Activated CD4-positive, CD25-positive, alpha-beta regulatory T cell treated with anti-CD3 and anti-CD28 coated beads, Interleukin-2, amount 50 U/mL, for 72 hours (primary cell): ENCODE data around the gene VAV2.

Experiments
- DNase-seq: peaks from one replicate; pipeline ENCODE4 v3.0.0; 2021

VAV2 gene

DNA sequence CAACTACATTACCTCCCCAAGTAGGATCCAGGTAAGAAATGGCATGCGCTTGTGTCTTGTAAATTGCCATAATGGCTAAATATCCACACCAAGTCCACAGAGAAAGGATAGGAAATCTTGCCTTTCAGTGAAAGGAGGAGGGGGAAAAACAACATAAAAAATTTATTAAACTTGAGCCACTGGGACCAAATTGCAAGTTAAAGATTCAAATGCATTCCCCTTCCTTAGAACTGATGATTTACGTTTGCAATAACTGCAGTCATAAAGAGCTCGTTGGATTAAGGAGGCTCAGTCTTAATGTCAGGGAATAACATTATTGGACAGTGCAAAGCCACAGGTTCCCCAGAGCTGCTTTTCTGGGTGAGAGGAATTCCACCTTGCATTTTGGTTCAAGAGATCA, 161.4 kb downstream of the VAV2 start:
- DNase-seq, result no peak

DNA sequence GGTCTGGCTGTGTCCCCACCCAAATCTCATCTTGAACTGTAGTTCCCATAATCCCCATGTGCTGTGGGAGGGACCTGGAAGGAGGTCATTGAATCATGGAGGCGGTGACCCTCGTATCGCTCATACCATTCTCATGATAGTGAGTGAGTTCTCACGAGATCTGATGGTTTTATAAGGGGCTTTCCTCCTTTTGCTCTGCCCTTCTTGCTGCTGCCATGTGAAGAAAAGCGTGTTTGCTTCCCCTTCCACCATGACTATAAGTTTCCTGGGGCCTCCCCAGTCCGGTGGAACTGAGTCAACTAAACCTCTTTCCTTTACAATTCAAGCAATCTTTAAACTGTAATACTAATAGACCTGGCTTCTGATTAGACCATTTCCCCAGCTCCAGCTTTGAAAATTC, 161.8 kb downstream of the VAV2 start:
- no peak for DNase-seq

DNA sequence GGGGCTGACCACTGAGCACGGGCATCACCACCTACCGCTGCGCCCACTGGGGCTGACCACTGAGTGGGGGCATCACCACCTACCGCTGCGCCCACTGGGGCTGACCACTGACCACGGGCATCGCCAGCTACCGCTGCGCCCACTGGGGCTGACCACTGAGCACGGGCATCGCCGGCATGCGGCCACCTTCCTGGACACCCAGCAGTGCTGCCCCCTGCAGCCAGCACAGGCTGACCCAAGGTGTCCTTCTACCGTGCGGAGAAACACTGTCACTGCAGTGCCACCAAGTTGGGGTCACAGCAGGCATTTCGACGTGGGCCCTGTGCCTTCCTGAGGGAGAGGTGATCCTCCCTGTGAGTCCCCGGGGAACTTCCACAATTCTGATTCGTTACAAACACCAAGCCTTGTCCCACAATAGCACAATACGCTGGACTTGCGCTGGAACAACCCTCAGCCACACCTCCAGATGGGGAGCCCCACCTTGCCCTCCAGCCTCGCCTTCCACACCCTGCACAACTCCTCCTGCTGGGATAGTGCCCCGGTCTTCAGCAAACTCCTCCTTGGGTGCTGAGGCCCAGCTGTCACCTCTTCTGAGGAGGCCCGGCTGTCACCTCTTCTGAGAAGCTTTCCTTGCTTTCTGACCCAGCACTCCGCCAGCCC, 163.7 kb downstream of the VAV2 start:
- DNase-seq, result no peak

DNA sequence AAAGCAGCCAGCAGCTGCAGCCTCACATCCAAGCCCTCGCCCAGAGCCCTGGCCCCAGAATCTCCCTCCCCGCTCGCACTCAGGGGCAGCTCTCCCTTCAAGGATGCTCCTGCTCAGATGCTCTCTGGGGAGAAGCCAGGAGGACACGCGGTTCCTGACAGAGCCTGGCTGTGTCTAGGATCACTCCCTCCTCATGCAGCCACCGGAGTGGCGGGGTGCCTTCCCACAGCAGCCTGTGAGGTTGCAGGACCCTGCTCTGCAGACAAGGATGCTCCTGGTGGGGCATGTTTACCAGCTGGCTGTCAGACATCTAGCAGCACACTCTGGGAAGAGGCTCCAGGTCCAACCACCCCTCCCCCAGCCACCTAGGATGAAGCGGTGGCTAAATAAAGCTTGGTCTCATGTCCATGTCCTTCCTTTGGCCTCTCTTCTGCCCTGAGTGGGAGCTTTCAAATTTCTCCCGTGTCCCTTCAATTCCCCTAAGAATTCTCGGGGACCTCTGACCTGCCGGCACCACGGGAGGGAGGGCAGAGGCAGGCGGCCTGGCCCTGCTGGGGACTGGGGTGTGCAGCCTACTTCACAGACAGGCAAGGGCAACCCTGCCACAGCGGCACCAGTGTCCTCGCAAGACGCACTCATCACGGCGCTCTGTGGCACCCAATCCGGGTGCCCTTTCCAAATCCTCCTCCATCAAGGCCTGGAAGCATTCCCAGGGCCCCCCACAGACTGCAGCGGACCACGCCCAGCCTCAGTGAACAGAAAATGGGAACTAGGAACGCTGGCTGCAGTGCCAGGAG, 165.6 kb downstream of the VAV2 start:
- DNase-seq, result no peak

DNA sequence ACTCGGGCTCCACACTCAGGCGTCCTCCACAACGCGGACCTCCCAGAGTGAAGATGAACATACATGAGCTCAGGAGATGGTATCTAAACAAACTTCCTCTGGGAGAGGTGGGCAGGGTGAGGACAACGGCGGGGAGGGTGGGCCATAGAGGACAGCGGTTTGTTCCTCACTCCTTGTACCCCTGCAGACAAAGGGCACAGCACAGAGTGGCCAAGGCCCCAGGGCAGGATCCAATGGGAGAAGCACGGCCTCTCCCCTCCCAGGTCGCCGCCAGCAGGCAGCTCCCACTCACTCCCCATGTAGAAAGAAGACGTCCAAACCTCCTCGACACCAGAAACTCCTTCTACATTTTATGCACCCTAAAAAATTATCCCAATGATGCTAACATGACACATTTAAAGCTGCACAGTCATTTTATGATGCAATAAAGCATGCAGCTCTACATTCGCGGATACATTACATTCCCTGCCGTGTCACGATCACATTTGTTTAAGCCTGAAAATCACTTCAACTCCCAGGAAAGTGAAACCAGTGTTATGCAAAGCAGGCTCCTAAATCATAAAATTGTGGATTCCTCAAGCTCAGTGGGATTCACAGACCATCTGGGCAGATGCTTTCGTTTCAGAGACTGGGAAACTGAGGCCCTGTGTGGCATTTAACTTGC, 166.4 kb downstream of the VAV2 start:
- no peak for DNase-seq

DNA sequence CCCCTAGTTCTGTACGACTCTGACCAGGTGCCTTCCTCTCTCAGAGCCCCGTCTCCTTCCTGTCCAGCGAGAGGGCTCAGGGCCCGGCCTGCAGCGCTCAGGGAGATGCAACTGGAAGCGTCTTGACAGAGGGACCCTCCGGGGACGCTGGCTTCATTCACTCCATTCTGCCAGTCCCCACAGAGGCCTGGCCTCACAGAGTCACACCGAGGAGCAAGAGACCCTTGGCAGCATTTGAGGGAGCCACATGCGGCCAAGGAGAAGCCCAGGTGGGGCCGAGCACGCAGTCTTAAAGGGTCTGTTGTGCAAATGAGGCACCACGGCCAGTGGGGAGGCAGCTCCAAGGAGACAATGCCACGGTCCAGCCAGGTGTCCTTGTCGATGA, 167.3 kb downstream of the VAV2 start:
- DNase-seq, result no peak

DNA sequence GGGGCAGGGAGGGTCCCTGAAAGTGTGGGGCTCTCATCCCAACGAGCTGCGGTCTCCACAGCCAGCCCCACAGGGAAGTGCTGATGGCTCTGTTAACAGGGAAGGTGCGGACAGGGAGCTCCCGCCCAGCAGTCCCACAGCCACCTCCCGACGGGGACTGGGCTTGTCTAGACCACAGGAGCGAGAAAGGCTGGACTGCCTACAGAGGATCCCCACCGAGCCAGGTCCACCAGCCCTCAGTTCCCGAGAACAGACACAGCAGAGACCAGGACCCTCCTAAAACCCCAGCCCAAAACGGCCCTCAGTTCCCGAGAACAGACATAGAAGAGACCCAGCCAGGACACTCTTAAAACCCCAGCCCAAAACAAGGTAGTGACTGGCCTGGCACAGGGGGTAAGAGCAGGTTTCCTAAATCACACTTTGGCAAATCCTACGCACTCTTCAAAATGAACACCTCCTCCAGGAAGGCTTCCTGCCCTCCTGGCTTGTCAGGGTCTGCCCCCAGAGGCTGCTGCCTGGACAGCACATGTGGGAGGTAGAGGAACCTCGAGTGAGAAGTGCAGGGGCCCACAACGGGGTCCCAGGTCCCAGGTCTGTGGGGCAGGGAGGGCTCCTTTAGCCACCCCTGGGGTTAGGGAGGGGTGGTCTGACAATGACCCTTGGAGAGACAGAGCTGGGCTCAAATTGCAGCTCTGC, 167.9 kb downstream of the VAV2 start:
- DNase-seq, result no peak

DNA sequence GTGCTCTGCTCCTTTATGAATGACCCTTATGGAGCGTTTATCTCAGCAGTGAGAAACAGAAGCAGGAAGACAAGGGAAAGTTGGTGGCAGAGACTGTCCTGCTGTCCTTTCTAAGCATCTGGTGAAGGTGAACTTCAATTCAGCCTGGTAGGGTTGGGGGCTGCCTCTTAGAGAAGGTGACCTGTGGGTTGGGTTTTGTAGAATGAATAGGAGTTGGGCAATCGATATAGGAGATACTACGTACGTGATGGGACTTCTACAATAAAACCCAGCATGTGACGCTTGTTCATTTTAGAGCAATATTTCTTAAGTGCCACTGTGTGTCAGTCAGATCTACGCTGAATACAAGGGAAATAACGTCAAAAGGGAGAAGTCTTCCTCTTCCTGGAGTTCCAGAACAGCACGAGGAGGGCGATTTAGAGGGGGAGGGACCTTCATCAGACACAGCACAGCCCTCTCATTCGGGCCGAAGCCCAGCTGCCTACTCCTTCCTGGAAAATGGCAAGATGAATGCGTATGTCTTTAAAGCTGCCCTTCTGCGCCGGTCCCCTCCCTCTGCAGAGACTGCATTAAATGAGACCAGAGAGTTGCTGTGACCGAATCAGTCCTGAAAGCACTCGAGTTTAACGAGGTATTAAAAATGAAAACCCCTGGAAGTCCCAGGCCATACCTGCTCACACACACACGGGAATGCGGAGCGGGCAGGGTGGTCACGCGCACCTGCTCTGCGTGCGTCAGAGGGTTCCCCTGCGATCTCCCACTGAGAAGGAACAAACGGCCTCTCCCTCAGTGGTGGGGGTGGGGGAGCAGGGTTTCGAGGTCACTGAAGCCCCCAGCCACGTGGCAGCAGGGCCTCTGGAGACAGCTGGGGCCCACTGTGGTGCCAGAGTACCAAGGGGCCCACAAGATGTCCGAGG, 168.7 kb downstream of the VAV2 start:
- no peak for DNase-seq

DNA sequence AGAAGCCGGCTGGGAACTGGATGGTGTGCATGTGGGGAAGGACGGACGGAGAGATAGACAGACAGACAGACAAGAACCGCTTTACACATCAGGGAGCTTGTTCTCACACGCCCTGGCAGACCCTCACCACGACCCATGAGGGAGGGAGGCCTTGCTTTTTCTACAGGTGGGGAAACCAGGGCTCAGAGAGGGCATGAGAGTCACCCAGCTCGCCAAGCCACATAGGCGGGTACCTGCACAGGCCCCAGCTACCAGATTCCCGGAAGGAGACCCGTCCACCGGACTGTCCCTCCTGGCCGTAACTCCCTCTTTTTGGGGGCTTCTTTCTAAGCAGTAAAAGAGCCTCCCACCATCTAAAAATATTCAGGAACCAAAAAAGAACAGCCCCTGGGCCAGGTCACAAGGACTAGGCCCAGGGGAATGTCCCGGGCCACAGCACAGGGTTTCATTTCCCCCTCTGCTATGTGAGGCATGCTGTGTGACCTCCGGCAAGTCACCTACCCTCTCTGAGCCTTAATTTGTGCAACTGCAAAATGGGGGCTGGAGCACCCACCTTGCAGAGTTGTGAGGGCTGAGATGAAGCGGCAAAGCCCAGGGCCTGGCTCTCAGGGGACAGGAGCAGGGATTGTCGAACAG, 169.6 kb downstream of the VAV2 start:
- no peak for DNase-seq

DNA sequence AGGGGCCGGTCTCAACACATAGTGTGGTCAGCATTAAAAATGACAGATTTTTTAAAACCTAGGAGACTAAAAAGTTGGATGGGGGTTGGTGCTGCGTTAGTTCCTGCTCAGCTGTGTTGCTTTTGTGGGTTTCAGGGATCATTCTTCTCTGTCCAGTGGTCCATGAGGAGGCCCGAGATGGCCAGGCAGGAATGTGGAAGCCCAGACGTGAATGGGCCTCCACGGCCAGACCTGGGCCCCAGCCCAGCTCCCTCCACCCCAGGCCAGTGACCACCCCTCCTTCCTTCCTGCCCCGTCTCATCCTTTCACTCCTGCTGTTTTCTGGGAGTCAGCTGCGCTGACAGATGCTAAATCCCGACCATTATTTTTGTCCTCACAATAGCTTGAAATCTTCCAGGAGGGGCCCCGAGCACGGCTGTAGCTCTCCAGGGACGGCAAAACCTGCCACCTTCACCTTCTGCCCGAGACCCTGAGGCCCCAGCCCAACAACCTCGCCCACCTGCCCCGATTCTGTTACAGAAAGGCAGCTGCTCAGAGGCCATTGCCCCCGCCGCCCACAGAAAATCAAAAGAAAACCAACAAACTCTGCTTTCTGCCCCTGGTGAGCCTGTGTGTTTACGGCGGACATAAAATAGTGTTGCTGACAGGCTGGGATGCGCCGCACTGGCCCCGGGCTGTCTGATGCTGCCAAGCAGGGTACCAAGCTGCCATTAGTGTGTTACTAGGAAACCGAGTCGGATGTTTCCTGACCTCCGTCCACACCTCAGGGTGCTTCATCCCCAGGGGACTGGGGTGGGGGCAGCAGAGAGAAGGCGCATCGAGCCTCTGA, 170.3 kb downstream of the VAV2 start:
- DNase-seq, result no peak

DNA sequence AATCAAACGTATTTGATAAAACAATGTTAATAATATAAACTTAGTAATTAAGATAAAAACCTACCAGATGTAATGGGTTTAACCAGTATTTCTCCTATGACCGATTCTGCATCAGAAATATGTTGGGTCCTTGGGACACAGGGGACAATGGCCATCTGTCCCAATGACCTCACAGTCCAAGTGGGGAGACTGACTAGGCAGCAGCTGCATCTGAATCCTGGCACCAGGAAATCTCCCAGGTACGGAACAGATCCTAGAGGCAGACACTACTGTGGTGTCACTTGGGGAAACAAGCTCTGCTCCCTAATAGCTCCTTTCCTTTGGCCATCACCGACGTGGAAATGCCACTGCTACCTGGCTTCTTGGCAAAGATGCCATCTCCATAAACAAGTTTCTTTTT, 172.2 kb downstream of the VAV2 start:
- no peak for DNase-seq

DNA sequence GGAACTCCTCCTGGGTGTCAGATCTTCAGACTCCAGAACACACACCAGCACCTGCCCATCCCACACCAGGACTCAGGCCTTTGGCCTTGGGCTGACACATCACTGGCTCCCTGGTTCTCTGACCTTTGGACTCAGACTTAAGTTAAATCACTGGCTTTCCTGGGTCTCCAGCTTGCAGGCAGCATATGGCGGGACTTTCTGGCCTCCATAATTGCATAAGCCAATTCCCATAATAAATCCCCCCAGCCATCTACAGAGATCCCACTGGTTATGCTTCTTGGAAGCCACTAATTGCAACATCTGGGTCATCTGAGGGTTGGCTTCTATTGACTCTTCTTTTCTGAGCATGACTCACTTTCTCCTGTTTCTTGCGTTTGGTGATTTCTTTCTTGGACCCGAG, 173.7 kb downstream of the VAV2 start:
- no peak for DNase-seq

DNA sequence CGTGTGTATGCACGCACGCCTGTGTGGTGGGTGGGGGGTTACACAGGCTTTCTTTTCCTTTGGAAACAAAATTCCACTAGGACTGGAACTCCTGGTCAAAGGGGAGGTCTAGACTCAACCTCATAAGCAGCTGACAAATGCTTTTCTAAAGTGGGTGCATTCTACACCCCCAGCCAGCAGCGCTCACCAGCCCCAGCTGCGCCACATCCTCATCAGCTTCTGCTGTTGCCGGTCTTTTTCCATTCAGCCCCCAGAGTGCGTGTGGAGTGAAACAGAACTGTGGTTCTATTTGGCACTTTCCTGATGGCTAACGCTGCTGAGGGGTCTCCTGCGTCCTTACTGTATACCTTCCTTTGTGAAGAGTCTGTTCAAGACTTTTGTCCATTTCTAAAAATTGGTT, 176.3 kb downstream of the VAV2 start:
- no peak for DNase-seq

DNA sequence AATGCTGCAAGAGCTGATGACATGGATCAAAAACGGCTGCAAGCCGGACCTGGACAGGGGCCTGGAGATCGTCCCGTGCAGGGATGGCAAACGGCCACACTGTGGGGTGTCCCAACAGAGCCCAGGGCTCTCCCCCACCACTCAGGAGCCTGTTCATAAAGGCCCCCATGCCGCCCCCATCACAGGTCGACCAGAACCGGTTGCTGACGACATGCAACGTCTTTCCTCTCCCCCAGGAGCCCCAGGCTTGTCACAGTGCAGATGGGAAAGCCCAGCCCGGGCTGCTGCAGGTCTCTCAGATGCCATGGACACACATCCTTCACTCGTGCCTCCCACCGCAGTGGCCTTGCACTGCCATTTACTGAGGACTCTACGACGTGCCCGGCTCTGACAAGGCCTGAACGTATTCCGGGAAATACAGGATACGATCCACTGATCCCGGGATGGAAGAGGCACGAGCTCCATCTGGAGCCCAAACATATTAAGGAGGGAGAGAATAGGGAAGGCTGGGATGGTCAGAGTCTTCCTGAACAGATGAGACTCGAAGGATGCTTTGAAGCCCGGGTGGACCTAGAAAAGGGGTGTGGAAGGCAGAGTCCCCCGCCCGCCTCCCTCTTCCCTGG, 177.4 kb downstream of the VAV2 start:
- no peak for DNase-seq

DNA sequence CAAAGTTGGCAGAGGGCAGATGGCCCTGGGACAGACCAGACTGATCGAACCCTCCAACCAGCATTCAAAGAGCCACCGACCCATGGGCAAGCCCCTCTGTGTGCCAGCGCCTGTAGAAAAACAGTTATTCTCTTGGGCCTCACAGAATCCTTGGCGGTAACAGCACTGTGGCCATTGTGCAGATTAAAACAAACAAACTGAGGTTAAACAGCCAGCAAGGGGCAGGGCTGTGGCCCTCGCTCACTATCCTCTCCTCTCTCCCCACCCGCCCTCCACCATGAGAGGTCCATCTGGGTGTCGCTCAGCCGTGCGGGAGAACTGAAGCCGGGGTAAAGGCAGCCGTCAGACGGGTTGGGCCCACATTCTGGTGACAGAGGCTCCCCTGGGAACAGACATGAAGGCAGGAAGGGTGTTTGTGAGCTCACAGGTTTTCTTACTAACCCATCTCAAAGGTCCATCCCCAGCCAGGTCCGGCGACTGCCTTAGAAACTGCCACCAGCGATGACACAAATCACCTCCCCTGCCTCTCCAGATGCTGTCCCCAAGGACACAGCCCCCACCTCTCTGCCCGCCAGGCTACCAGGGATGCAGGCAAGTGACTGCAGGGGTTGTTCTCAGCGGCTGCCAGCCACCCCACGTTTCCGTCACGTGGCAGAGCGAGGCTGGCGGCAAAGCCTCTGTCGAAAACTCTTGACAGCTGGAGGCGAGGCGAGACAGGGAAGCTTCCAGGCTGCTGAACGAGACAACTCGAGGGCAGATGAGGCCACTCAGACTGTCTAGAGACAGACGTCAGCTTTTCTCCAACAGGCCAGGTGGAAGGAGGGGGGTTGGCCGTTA, 178.2 kb downstream of the VAV2 start:
- no peak for DNase-seq

DNA sequence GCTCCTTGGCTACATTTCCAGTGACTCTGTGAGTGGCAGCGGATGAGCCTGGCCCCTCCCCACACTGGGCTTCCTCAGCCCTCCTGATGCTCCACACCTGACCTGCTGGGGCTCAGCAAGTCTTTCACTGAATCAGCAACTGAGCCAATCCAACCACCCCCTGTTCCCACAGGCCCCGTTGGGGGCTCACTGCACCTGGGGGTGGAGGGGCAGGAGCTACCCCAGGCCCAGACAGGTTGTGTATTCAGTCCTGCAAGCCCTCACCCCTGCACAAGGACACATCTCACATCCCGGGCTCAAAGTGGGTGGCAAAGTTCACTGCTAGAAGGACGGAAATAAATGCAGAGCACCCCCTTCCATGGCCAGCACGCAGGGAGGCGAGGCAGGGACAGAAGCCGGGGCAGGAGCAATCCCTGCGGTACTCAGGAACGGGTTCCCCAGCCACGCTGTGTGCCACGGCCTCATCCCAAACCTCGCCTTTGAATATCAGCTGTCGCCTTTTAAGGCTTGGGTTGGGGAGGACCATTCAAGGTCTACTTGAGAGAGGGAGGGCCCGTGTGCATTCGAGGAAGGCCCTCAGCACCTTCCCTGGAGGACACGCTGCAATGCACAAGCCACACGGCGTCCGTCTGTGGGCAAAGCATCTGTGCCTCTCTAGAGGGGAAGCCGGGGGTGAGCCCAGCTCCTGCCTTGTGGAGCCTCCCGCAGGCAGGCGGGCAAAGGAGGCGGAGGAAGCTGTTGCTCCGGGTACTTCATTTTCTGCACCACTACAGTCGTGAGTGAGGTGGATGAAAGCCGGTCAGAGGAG, 179.0 kb downstream of the VAV2 start:
- DNase-seq, result no peak

DNA sequence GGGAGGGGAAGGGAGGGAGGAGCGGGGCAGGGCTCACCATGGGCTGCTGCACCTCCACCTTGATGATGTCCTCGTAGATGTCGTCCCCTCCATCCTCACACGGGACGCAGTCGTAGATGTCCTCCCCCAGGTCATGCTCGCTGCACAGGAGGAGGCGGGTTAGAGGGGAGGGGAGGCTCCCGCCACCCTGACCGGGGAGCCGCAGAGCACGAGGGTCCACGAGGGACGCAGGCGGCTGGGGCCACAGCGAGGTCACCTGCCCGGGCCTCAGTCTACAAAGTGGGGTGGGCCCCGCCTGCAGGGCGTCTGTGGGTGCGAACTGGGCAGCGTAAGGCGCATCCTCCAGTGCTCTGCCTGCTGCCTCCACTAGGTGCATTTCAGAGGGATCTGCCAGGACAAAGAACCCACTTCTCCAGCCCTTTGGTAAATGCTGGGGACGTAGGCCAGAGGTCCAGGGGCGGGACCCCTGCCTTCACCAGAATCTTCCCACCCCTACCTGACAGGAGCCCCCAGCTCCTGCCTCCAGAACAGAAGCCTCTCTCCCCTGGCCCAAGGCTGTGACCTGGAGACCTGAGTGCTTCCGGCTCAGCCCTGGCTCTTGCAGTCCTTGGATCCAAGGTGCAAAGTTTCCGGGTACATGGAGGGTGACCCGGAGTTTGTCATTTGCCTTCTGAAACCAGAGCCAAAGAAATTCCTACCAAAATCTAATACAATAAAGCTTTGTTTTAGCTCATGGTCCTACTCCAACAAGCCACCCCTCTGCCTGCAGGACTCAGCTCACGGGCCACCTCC, 179.9 kb downstream of the VAV2 start:
- no peak for DNase-seq

DNA sequence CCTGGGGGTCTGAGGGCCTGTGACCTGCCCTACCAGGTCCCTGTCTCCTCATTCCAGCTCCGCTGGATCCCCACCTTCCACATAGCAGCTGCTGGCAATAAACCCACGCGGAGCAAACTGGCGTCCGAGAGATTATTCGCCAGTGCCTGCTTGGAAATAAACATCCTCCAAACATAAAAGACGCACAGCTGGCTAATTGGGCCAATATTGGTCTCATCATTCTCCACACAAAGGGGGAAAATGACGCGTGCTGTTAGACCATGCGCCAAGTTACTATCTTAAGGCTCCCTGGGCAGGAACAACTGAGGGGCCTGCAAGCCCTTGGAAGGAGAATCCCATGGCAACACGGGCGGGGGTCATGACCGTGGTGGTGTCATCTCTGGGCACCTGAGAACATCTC, 180.7 kb downstream of the VAV2 start:
- no peak for DNase-seq
